ENCODE results near the gene SIL1. TPM values are rescaled to one million over a fixed set of nuclear protein-coding genes. Genes with fewer than 3 reads are reported as not detected.

Gene SIL1
- total RNA-seq, 4 donors from 2014 or later: 17.4 to 122 (median 58.3) TPM

- H3K27me3 ChIP-seq: no peaks in the 10 kb centered on the region
- H3K4me1 ChIP-seq: peaks cover 5 to 9% of the 10 kb centered on the region in 2 donors
- H3K36me3 ChIP-seq: no peaks in the 10 kb centered on the region
- DNase-seq: no peak
- no peak for TF ChIP-seq POLR2A (IDR thresholded peaks at IDR 0.05)
- TF ChIP-seq CTCF (IDR thresholded peaks at IDR 0.05): no peak
- no peaks in the 10 kb centered on the region for H3K9me3 ChIP-seq
- no peak overlapping the region for H3K27ac ChIP-seq
- no peak overlapping the region for H3K4me3 ChIP-seq
- intact Hi-C loops (cut with DNase I; ENCODE audit: low total_unique reads): no loop called here
These were observed 220.1 kb downstream of the SIL1 start for GRCh38 chr5:138978080-138978479.

- intact Hi-C loops (cut with DNase I; ENCODE audit: low total_unique reads): no loop called here
- peak; percentile 75 to 81 for DNase-seq
- Histone ChIP-seq H3K27ac (peak overlapping the region; percentile 73 to 80), H3K36me3 (no peaks in the 10 kb centered on the region), H3K9me3 (no peaks in the 10 kb centered on the region), H3K4me3 (no peak overlapping the region), H3K4me1 (peaks cover 5 to 9% of the 10 kb centered on the region in 2 donors), H3K27me3 (no peaks in the 10 kb centered on the region)
- TF ChIP-seq POLR2A (IDR thresholded peaks at IDR 0.05): no peak
- TF ChIP-seq CTCF (IDR thresholded peaks at IDR 0.05): no peak
These were observed 222.9 kb downstream of the SIL1 start for GRCh38 chr5:138975098-138975847.

GRCh38 chr5:138974227-138975063 is 223.7 kb downstream of the SIL1 start:
- intact Hi-C loops (cut with DNase I; ENCODE audit: low total_unique reads): no loop called here

GRCh38 chr5:138972836-138973235 is 225.3 kb downstream of the SIL1 start:
- intact Hi-C loops (cut with DNase I; ENCODE audit: low total_unique reads): no loop called here
- peaks cover 5 to 9% of the 10 kb centered on the region in 2 donors for H3K4me1 ChIP-seq
- H3K27ac ChIP-seq: no peak overlapping the region

More at GRCh38 chr5:138974227-138975063, 223.7 kb downstream of the SIL1 start:
- Histone ChIP-seq H3K9me3 (no peaks in the 10 kb centered on the region), H3K36me3 (no peaks in the 10 kb centered on the region), H3K27ac (peak overlapping the region; percentile 73 to 80), H3K4me1 (peaks cover 5 to 9% of the 10 kb centered on the region in 2 donors), H3K27me3 (no peaks in the 10 kb centered on the region), H3K4me3 (no peak overlapping the region)
- DNase-seq: peak; percentile 62 to 67
- TF ChIP-seq CTCF (IDR thresholded peaks at IDR 0.05) (no peak), POLR2A (IDR thresholded peaks at IDR 0.05) (no peak)

More at GRCh38 chr5:138972836-138973235, 225.3 kb downstream of the SIL1 start:
- Histone ChIP-seq H3K9me3 (no peaks in the 10 kb centered on the region), H3K27me3 (no peaks in the 10 kb centered on the region), H3K4me3 (no peak overlapping the region), H3K36me3 (no peaks in the 10 kb centered on the region)
- TF ChIP-seq POLR2A (IDR thresholded peaks at IDR 0.05) (no peak), CTCF (IDR thresholded peaks at IDR 0.05) (no peak)
- DNase-seq: no peak

All from uterus (tissue), 4 donors.